Measurements from ENCODE around the gene HELLS.
"Not testable (repeated sequence)": the region's sequence is repeated elsewhere in the genome, so short reads cannot be mapped to it uniquely, and the experiment has no call there.

HELLS gene

GRCh38 chr10:94608559-94608958 is 63.0 kb downstream of the HELLS start:
- DNase-seq (ENCODE audit: low spot score): no peak

GRCh38 chr10:94614558-94614957 is 69.0 kb downstream of the HELLS start:
- no peak for DNase-seq (ENCODE audit: low spot score)

GRCh38 chr10:94617389-94617944 is 71.9 kb downstream of the HELLS start:
- no peak for DNase-seq (ENCODE audit: low spot score)

- no peak for DNase-seq (ENCODE audit: low spot score)
Measured at GRCh38 chr10:94622666-94623205, 77.1 kb downstream of the HELLS start.

GRCh38 chr10:94623572-94623971 is 78.0 kb downstream of the HELLS start:
- no peak for DNase-seq (ENCODE audit: low spot score)

- no peak for DNase-seq (ENCODE audit: low spot score)
Measured at GRCh38 chr10:94626476-94626875, 80.9 kb downstream of the HELLS start.

GRCh38 chr10:94627511-94627910 is 81.9 kb downstream of the HELLS start:
- DNase-seq (ENCODE audit: low spot score): no peak

GRCh38 chr10:94630017-94630688 is 84.6 kb downstream of the HELLS start:
- DNase-seq (ENCODE audit: low spot score): peak; percentile 35

GRCh38 chr10:94631077-94631875 is 85.7 kb downstream of the HELLS start:
- no peak for DNase-seq (ENCODE audit: low spot score)

- DNase-seq (ENCODE audit: low spot score): no peak
Measured at GRCh38 chr10:94632954-94633353, 87.4 kb downstream of the HELLS start.

GRCh38 chr10:94638097-94638496 is 92.5 kb downstream of the HELLS start:
- DNase-seq (ENCODE audit: low spot score): not testable (repeated sequence)

- DNase-seq (ENCODE audit: low spot score): no peak
Measured at GRCh38 chr10:94639902-94640301, 94.3 kb downstream of the HELLS start.

- no peak for DNase-seq (ENCODE audit: low spot score)
Measured at GRCh38 chr10:94640562-94640961, 95.0 kb downstream of the HELLS start.

GRCh38 chr10:94641480-94641879 is 95.9 kb downstream of the HELLS start:
- no peak for DNase-seq (ENCODE audit: low spot score)

- no peak for DNase-seq (ENCODE audit: low spot score)
Measured at GRCh38 chr10:94644352-94644751, 98.8 kb downstream of the HELLS start.

GRCh38 chr10:94645285-94645684 is 99.7 kb downstream of the HELLS start:
- no peak for DNase-seq (ENCODE audit: low spot score)

All from GM03348 (cell line).